GM18526 (cell line): ENCODE data around the gene ARF5.

Source experiments
- POLR2A ChIP-seq: IDR thresholded peaks from 3 replicates; pipeline ENCODE4 v1.6.1; 2011; ENCODE audit not compliant: insufficient read length; ENCODE audit errors: extremely low read depth

ARF5 gene

GRCh38 chr7:127619681-127620405, 31.6 kb downstream of the ARF5 start:
- TF ChIP-seq POLR2A = no peak

- no peak for TF ChIP-seq POLR2A
Observed at GRCh38 chr7:127620406-127621233, 32.4 kb downstream of the ARF5 start.

- TF ChIP-seq POLR2A = no peak
Observed at GRCh38 chr7:127625331-127625730, 37.1 kb downstream of the ARF5 start.

- no peak for TF ChIP-seq POLR2A
Observed at GRCh38 chr7:127628445-127628844, 40.2 kb downstream of the ARF5 start.

- TF ChIP-seq POLR2A = no peak
Observed at GRCh38 chr7:127629268-127629854, 41.1 kb downstream of the ARF5 start.

GRCh38 chr7:127632276-127632910, 44.2 kb downstream of the ARF5 start:
- TF ChIP-seq POLR2A = no peak

- TF ChIP-seq POLR2A = no peak
Observed at GRCh38 chr7:127635659-127636285, 47.6 kb downstream of the ARF5 start.

GRCh38 chr7:127638197-127638596, 50.0 kb downstream of the ARF5 start:
- no peak for TF ChIP-seq POLR2A
